HCT116 (cell line): ENCODE measurements around the gene CBS. TPM values are rescaled to one million over a fixed set of nuclear protein-coding genes. Genes with fewer than 3 reads are reported as not detected.

Experiments used
- ATAC-seq: fragments of 200-7000 bp; cut with Tn5 transposase; 2 replicates; pipeline ENCODE4 v1.9.1; 2020; ENCODE audit warnings: mild to moderate bottlenecking, moderate library complexity
- BruUV-seq: library from RNA; stranded (reverse); fragments of 400-500 nt; replicated peaks from 2 replicates; lab custom pipeline; 2021; lab: Mats Ljungman, UMichigan
- CTCF ChIA-PET: fragments of 300-600 bp; sonication (Branson Sonifier 250); formaldehyde crosslinking; loops from one replicate; lab custom pipeline; 2021; ENCODE audit warnings: antibody characterized with exemption; lab: Charles Lee
- POLR2A ChIA-PET: fragments of 300-600, 350-600 bp; sonication (Branson Sonifier 250); formaldehyde crosslinking; loops from one replicate; lab custom pipeline; 2021; ENCODE audit warnings: antibody characterized with exemption; lab: Charles Lee
- RAD21 ChIA-PET, 2 experiments: fragments of 300-600 bp; sonication (Branson Sonifier 250); formaldehyde crosslinking; loops; one replicate each; lab custom pipeline; 2023; ENCODE audit warnings: low total read pairs in 2 of 2; ENCODE audit not compliant: uncharacterized antibody in 2 of 2, unreplicated experiment in 2 of 2, low non-redundant PET in 1 of 2; lab: Charles Lee
- DNase-seq: peaks from one replicate; pipeline ENCODE4 v3.0.0-alpha.2; 2010; ENCODE audit warnings: low read depth, low spot score
- H2AFZ ChIP-seq: fragments of 200-600 bp; shearing (Covaris generic), sonication (generic); 2 replicates; pipeline ENCODE4 v1.6.1; 2017; ENCODE audit warnings: low read depth, mixed run types, mixed read lengths, antibody characterized with exemption, low read length; ENCODE audit not compliant: poor library complexity, severe bottlenecking
- H3K27ac ChIP-seq: 2 replicates; pipeline ENCODE4 v1.5.1; 2012; ENCODE audit warnings: low read depth, low read length
- H3K27me3 ChIP-seq: fragments of 200-600 bp; sonication (generic); 2 replicates; pipeline ENCODE4 v1.6.1; 2016; ENCODE audit warnings: mixed run types, low read length, mixed read lengths; ENCODE audit not compliant: insufficient read depth
- H3K36me3 ChIP-seq, 2 experiments: fragments of 200-500 bp in 1 of 2; fragments of 200-600 bp in 1 of 2; sonication (Bioruptor generic) in 1 of 2; sonication (generic) in 1 of 2; 2 replicates each; pipeline versions ENCODE4 v1.5.1 to v1.6.1; 2014 to 2016; ENCODE audit warnings: low read length in 2 of 2, inconsistent platforms in 1 of 2, mixed read lengths in 1 of 2, mixed run types in 1 of 2; ENCODE audit not compliant: insufficient read depth in 2 of 2, control insufficient read depth in 1 of 2
- H3K4me1 ChIP-seq, 2 experiments: fragments of 200-600 bp in 1 of 2; sonication (generic) in 1 of 2; 2 replicates each; pipeline versions ENCODE4 v1.5.1 to v1.6.1; 2012 to 2017; ENCODE audit warnings: low read length in 2 of 2, inconsistent platforms in 1 of 2, mild to moderate bottlenecking in 1 of 2, mixed read lengths in 1 of 2, mixed run types in 1 of 2, moderate library complexity in 1 of 2; ENCODE audit not compliant: insufficient read depth in 2 of 2, control insufficient read depth in 1 of 2
- H3K4me2 ChIP-seq: fragments of 200-600 bp; sonication (generic); 2 replicates; pipeline ENCODE4 v1.6.1; 2017; ENCODE audit warnings: mixed run types, low read length, mixed read lengths
- H3K4me3 ChIP-seq, 2 experiments: fragments of 200-600 bp in 1 of 2; sonication (generic) in 1 of 2; replicated peaks in 1 of 2; 2 replicates each; pipeline ENCODE4 v1.5.1; 2011 to 2016; ENCODE audit warnings: low read length in 2 of 2, control low read depth in 1 of 2, low read depth in 1 of 2, mild to moderate bottlenecking in 1 of 2, mixed read lengths in 1 of 2, mixed run types in 1 of 2
- H3K79me2 ChIP-seq: fragments of 200-600 bp; sonication (generic); 2 replicates; pipeline ENCODE4 v1.6.1; 2017; ENCODE audit warnings: mild to moderate bottlenecking, mixed run types, low read length, moderate library complexity, mixed read lengths; ENCODE audit not compliant: insufficient read depth
- H3K9ac ChIP-seq: fragments of 200-600 bp; sonication (generic); 2 replicates; pipeline ENCODE4 v1.6.1; 2016; ENCODE audit warnings: low read length, mixed read lengths
- H3K9me2 ChIP-seq: fragments of 200-600 bp; sonication (generic), shearing (Covaris generic); 2 replicates; pipeline ENCODE4 v1.6.1; 2017; ENCODE audit warnings: mixed run types, mild to moderate bottlenecking, moderate library complexity; ENCODE audit not compliant: insufficient read depth
- H3K9me3 ChIP-seq, 2 experiments: fragments of 200-500 bp in 1 of 2; fragments of 200-600 bp in 1 of 2; sonication (Bioruptor generic) in 1 of 2; sonication (generic) in 1 of 2; 2 replicates each; pipeline ENCODE4 v1.6.1; 2014 to 2017; ENCODE audit warnings: low read length in 2 of 2, mixed read lengths in 2 of 2, inconsistent platforms in 1 of 2, low read depth in 1 of 2, mild to moderate bottlenecking in 1 of 2, mixed run types in 1 of 2, moderate library complexity in 1 of 2; ENCODE audit not compliant: control insufficient read depth in 1 of 2, insufficient read depth in 1 of 2
- H4K20me1 ChIP-seq: fragments of 200-600 bp; sonication (generic), shearing (Covaris generic); 2 replicates; pipeline ENCODE4 v1.6.1; 2017; ENCODE audit warnings: mixed run types, mild to moderate bottlenecking, moderate library complexity; ENCODE audit not compliant: insufficient read depth
- CEBPB ChIP-seq: IDR thresholded peaks from 2 replicates; pipeline ENCODE4 v1.6.1; 2012; ENCODE audit warnings: low read depth
- CTCF ChIP-seq, 3 experiments: fragments of 200-600 bp in 1 of 3; sonication (generic) in 1 of 3; IDR thresholded peaks in 2 of 3; conservative IDR thresholded peaks in 1 of 3; 2 replicates each; pipeline ENCODE4 v1.5.1; 2012 to 2017; ENCODE audit warnings: low read depth in 2 of 3, low read length in 2 of 3, antibody characterized with exemption in 1 of 3, borderline replicate concordance in 1 of 3, control low read depth in 1 of 3, mild to moderate bottlenecking in 1 of 3, mixed read lengths in 1 of 3, mixed run types in 1 of 3, moderate library complexity in 1 of 3; ENCODE audit not compliant: insufficient read depth in 1 of 3
- EZH2 ChIP-seq: fragments of 200-600 bp; sonication (generic); IDR thresholded peaks from 2 replicates; pipeline ENCODE4 v1.6.1; 2017; ENCODE audit warnings: antibody characterized with exemption, mixed run types
- EZH2phosphoT487 ChIP-seq: fragments of 200-600 bp; IDR thresholded peaks from 2 replicates; pipeline ENCODE4 v1.6.1; 2018; ENCODE audit warnings: antibody characterized with exemption, borderline replicate concordance
- FOSL1 ChIP-seq: IDR thresholded peaks from 2 replicates; pipeline ENCODE4 v1.6.1; 2012; ENCODE audit warnings: low read depth
- POLR2A ChIP-seq: IDR thresholded peaks from 2 replicates; pipeline ENCODE4 v1.7.0; 2011; ENCODE audit warnings: borderline replicate concordance; ENCODE audit not compliant: insufficient read depth, insufficient read length; ENCODE audit errors: extremely low read depth
- SIN3A ChIP-seq: IDR thresholded peaks from 2 replicates; pipeline ENCODE4 v1.6.1; 2012; ENCODE audit warnings: low read depth
- SP1 ChIP-seq: IDR thresholded peaks from 2 replicates; pipeline ENCODE4 v1.6.1; 2012; ENCODE audit warnings: low read depth
- YY1 ChIP-seq: IDR thresholded peaks from 2 replicates; pipeline ENCODE4 v1.6.1; 2011; ENCODE audit warnings: low read length, low read depth, moderate library complexity, mild to moderate bottlenecking; ENCODE audit not compliant: insufficient replicate concordance; ENCODE audit errors: extremely low read depth
- ZBTB33 ChIP-seq: IDR thresholded peaks from 2 replicates; pipeline ENCODE4 v1.6.1; 2011; ENCODE audit warnings: mild to moderate bottlenecking, low read length, moderate library complexity; ENCODE audit not compliant: insufficient replicate concordance; ENCODE audit errors: extremely low read depth
- ZFX ChIP-seq: fragments of 450-650 bp; IDR thresholded peaks from 2 replicates; pipeline ENCODE4 v1.6.1; 2017
- intact Hi-C: fragments of 100-400 bp; cut with micrococcal nuclease; formaldehyde crosslinking; loops from 2 replicates; pipeline ENCODE4 v1.10.0; 2022
- total RNA-seq: library from RNA; stranded (reverse); gene quantifications from one replicate; pipeline ENCODE4 v1.2.1, GENCODE V29; 2021; ENCODE audit not compliant: unreplicated experiment

The CBS gene
- total RNA-seq, 1 experiment from 2014 or later = 1.4 TPM

GRCh38 chr21:43005635-43006034 lies 70.0 kb downstream of the CBS start:
- H3K4me2 ChIP-seq = no peak overlapping the region
- no peak overlapping the region for H3K27ac ChIP-seq
- H3K4me3 ChIP-seq = no peak overlapping the region
- ATAC-seq = no peak
- no peak overlapping the region for H2AFZ ChIP-seq
- no peak for DNase-seq
- no peaks in the 10 kb centered on the region for H4K20me1 ChIP-seq
- intact Hi-C loops = no loop called here
- TF ChIP-seq YY1 (no peak), EZH2phosphoT487 (no peak)
- TF ChIP-seq, all 23 proteins: peak for 0
- Histone ChIP-seq H3K4me1 (no peaks in the 10 kb centered on the region), H3K9me2 (no peaks in the 10 kb centered on the region), H3K9me3 (no peaks in the 10 kb centered on the region), H3K27me3 (no peaks in the 10 kb centered on the region), H3K36me3 (no peaks in the 10 kb centered on the region), H3K9ac (no peak overlapping the region), H3K79me2 (peaks cover 3% of the 10 kb centered on the region; the same call in 1 of the 2 replicates)
- BruUV-seq = no TSS peak
- RAD21 ChIA-PET = no interaction called here
- CTCF ChIA-PET = no interaction called here
- POLR2A ChIA-PET = no interaction called here

- ChIA-PET POLR2A (no interaction called here), CTCF (no interaction called here), RAD21 (no interaction called here)
- Histone ChIP-seq H3K9me2 (no peaks in the 10 kb centered on the region), H3K4me3 (no peak overlapping the region), H3K27me3 (no peaks in the 10 kb centered on the region), H4K20me1 (no peaks in the 10 kb centered on the region), H3K9me3 (no peaks in the 10 kb centered on the region), H2AFZ (no peak overlapping the region), H3K36me3 (no peaks in the 10 kb centered on the region), H3K79me2 (peaks cover 3% of the 10 kb centered on the region; the same call in 1 of the 2 replicates), H3K9ac (no peak overlapping the region), H3K27ac (no peak overlapping the region), H3K4me1 (no peaks in the 10 kb centered on the region), H3K4me2 (no peak overlapping the region)
- TF ChIP-seq ZBTB33 (no peak), POLR2A (no peak), FOSL1 (no peak), ZFX (no peak), SIN3A (no peak), CEBPB (no peak), SP1 (no peak), EZH2 (no peak), EZH2phosphoT487 (no peak), CTCF (IDR thresholded peaks at IDR 0.05 in 2 of 3, conservative IDR thresholded peaks at IDR 0.05 in 1 of 3; ENCODE audit: borderline replicate concordance in 1 of 3, insufficient read depth in 1 of 3, low read depth in 2 of 3, low read length in 2 of 3) (no peak)
- ATAC-seq (no peak), DNase-seq (no peak)
- intact Hi-C loops = no loop called here
- BruUV-seq = no TSS peak
These were observed 70.7 kb downstream of the CBS start for GRCh38 chr21:43004926-43005325.
